Natural killer cell (primary cell): ENCODE data around the gene TSPAN12. TPM values are rescaled to one million over a fixed set of nuclear protein-coding genes. Genes with fewer than 3 reads are reported as not detected.

ENCODE experiments used
- ATAC-seq, 3 donors: fragments of 150-1000 bp in 2 of 3; fragments of 200-7000 bp in 1 of 3; cut with Tn5 transposase; 1 replicate in 1 of 3; 2 replicates in 2 of 3; pipeline ENCODE4 v1.10.0; 2021; ENCODE audit warnings: mild to moderate bottlenecking in 2 of 3, moderate library complexity in 2 of 3
- DNase-seq, 2 donors: peaks; one replicate each; pipeline versions ENCODE4 v3.0.0 to v3.0.0-alpha.2; 2013 to 2021; ENCODE audit warnings: mixed read lengths in 1 of 2
- H3K27ac ChIP-seq: one replicate; pipeline ENCODE4 v1.5.1; 2013; ENCODE audit warnings: mild to moderate bottlenecking, low read length
- H3K27me3 ChIP-seq: one replicate; pipeline ENCODE4 v1.6.1; 2013; ENCODE audit warnings: low read length; ENCODE audit not compliant: control insufficient read depth, insufficient read depth
- H3K36me3 ChIP-seq: one replicate; pipeline ENCODE4 v1.6.1; 2013; ENCODE audit warnings: low read length; ENCODE audit not compliant: control insufficient read depth, insufficient read depth
- H3K4me1 ChIP-seq: one replicate; pipeline ENCODE4 v1.6.1; 2013; ENCODE audit warnings: low read length; ENCODE audit not compliant: control insufficient read depth, insufficient read depth
- H3K4me3 ChIP-seq: one replicate; pipeline ENCODE4 v1.5.1; 2013; ENCODE audit warnings: low read length
- H3K9me3 ChIP-seq: one replicate; pipeline ENCODE4 v1.6.1; 2013; ENCODE audit warnings: low read length; ENCODE audit not compliant: control insufficient read depth, insufficient read depth
- H3K27ac Mint-ChIP-seq, 2 donors: one replicate each; pipeline ENCODE4 v1.8.0; 2022; ENCODE audit warnings: mild to moderate bottlenecking in 2 of 2, mixed read lengths in 2 of 2, moderate library complexity in 1 of 2
- H3K27me3 Mint-ChIP-seq, 2 donors: one replicate each; pipeline ENCODE4 v1.8.0; 2022; ENCODE audit warnings: low read depth in 2 of 2, mixed read lengths in 2 of 2
- H3K36me3 Mint-ChIP-seq: one replicate; pipeline ENCODE4 v1.8.0; 2022; ENCODE audit warnings: mixed read lengths
- H3K4me1 Mint-ChIP-seq, 2 donors: one replicate each; pipeline ENCODE4 v1.8.0; 2022; ENCODE audit warnings: mixed read lengths in 2 of 2
- H3K4me3 Mint-ChIP-seq: one replicate; pipeline ENCODE4 v1.8.0; 2022; ENCODE audit warnings: mild to moderate bottlenecking, moderate library complexity, mixed read lengths
- H3K9me3 Mint-ChIP-seq, 2 donors: one replicate each; pipeline ENCODE4 v1.8.0; 2022; ENCODE audit warnings: mixed read lengths in 2 of 2
- CTCF ChIP-seq: fragments of 200-600 bp; IDR thresholded peaks from one replicate; pipeline ENCODE4 v1.8.0; 2022; ENCODE audit warnings: antibody characterized with exemption
- WGBS: methylation state at CpG from one replicate; pipeline ENCODE4 v1.1.7; 2013; ENCODE audit warnings: missing lambda C conversion rate; ENCODE audit not compliant: insufficient coverage; 5-methylcytosine and 5-hydroxymethylcytosine counted together
- intact Hi-C: fragments of 100-400 bp; cut with micrococcal nuclease; formaldehyde crosslinking; loops from one replicate; pipeline ENCODE4 v1.14.2; 2022
- total RNA-seq, 4 donors: library from RNA; stranded (reverse); fragments of 120-200 nt in 1 of 4; gene quantifications; one replicate each; pipeline versions ENCODE4 v1.2.3 to v1.2.4, GENCODE V29; 2013 to 2022

TSPAN12 gene
- total RNA-seq, 3 donors from 2014 or later (not counting 1 experiment from before 2014, with no cell fraction given): not detected

GRCh38 chr7:120841608-120842007 lies 16.3 kb downstream of the TSPAN12 start:
- no peaks in the 10 kb centered on the region for H3K36me3 Mint-ChIP-seq
- no peak overlapping the region for H3K4me3 Mint-ChIP-seq
- Histone ChIP-seq H3K9me3 (no peaks in the 10 kb centered on the region), H3K27ac (no peak overlapping the region), H3K36me3 (no peaks in the 10 kb centered on the region), H3K4me1 (no peaks in the 10 kb centered on the region), H3K27me3 (no peaks in the 10 kb centered on the region), H3K4me3 (no peak overlapping the region)
- WGBS: 86% methylated on average over 2 of the region's 2 CpGs
- TF ChIP-seq CTCF: no peak
- peaks cover 0 to 8% of the 10 kb centered on the region in 2 donors for H3K27me3 Mint-ChIP-seq
- DNase-seq: no peak
- no peaks in the 10 kb centered on the region for H3K4me1 Mint-ChIP-seq
- no peak overlapping the region for H3K27ac Mint-ChIP-seq
- intact Hi-C loops: no loop called here
- no peak for ATAC-seq
- H3K9me3 Mint-ChIP-seq: no peaks in the 10 kb centered on the region

GRCh38 chr7:120838281-120838682 lies 19.7 kb downstream of the TSPAN12 start:
- WGBS: 78% methylated on average over 1 of the region's 6 CpGs
- Histone ChIP-seq H3K4me1 (no peaks in the 10 kb centered on the region), H3K4me3 (no peak overlapping the region), H3K27me3 (no peaks in the 10 kb centered on the region), H3K27ac (no peak overlapping the region), H3K36me3 (no peaks in the 10 kb centered on the region), H3K9me3 (no peaks in the 10 kb centered on the region)
- no peak for ATAC-seq
- Mint-ChIP-seq H3K4me1 (no peaks in the 10 kb centered on the region), H3K27ac (no peak overlapping the region), H3K27me3 (peaks cover 5 to 8% of the 10 kb centered on the region in 2 donors), H3K9me3 (peaks cover 0 to 2% of the 10 kb centered on the region in 2 donors), H3K36me3 (no peaks in the 10 kb centered on the region), H3K4me3 (no peak overlapping the region)
- TF ChIP-seq CTCF: no peak
- intact Hi-C loops: no loop called here
- no peak for DNase-seq

- H3K36me3 ChIP-seq: no peaks in the 10 kb centered on the region
- DNase-seq: no peak
- TF ChIP-seq CTCF: no peak
- no peaks in the 10 kb centered on the region for H3K4me1 ChIP-seq
- no peak for ATAC-seq
- 92% methylated on average over 4 of the region's 4 CpGs for WGBS
- H3K4me1 Mint-ChIP-seq: no peaks in the 10 kb centered on the region
- H3K27ac ChIP-seq: no peak overlapping the region
- peaks cover 5 to 8% of the 10 kb centered on the region in 2 donors for H3K27me3 Mint-ChIP-seq
- H3K36me3 Mint-ChIP-seq: no peaks in the 10 kb centered on the region
- H3K9me3 Mint-ChIP-seq: peaks cover 0 to 2% of the 10 kb centered on the region in 2 donors
- no peak overlapping the region for H3K27ac Mint-ChIP-seq
- no peak overlapping the region for H3K4me3 Mint-ChIP-seq
- intact Hi-C loops: no loop called here
- H3K27me3 ChIP-seq: no peaks in the 10 kb centered on the region
- no peak overlapping the region for H3K4me3 ChIP-seq
- no peaks in the 10 kb centered on the region for H3K9me3 ChIP-seq
Measured at GRCh38 chr7:120837599-120837998, 20.3 kb downstream of the TSPAN12 start.

- DNase-seq: no peak
- H3K4me3 Mint-ChIP-seq: no peak overlapping the region
Measured at GRCh38 chr7:120836556-120837115, 21.3 kb downstream of the TSPAN12 start.

More at GRCh38 chr7:120836556-120837115, 21.3 kb downstream of the TSPAN12 start:
- no peaks in the 10 kb centered on the region for H3K36me3 ChIP-seq
- Mint-ChIP-seq H3K4me1 (no peaks in the 10 kb centered on the region), H3K27ac (no peak overlapping the region), H3K36me3 (no peaks in the 10 kb centered on the region), H3K27me3 (peaks cover 5 to 8% of the 10 kb centered on the region in 2 donors), H3K9me3 (peaks cover 0 to 6% of the 10 kb centered on the region in 2 donors)
- no peak for ATAC-seq
- TF ChIP-seq CTCF: no peak
- intact Hi-C loops: no loop called here
- H3K27me3 ChIP-seq: no peaks in the 10 kb centered on the region
- H3K9me3 ChIP-seq: no peaks in the 10 kb centered on the region
- H3K27ac ChIP-seq: no peak overlapping the region
- H3K4me3 ChIP-seq: no peak overlapping the region
- no peaks in the 10 kb centered on the region for H3K4me1 ChIP-seq
- no CpG with 5 or more reads among the region's 1 CpG for WGBS
